ES-I3 (cell line): ENCODE results near the gene TTF1.

Source experiments
- H3K36me3 ChIP-seq: 2 replicates; pipeline ENCODE4 v1.6.1; 2013; ENCODE audit warnings: mild to moderate bottlenecking, low read length, control low read depth, moderate library complexity; ENCODE audit not compliant: insufficient read depth
- H3K4me1 ChIP-seq: 2 replicates; pipeline ENCODE4 v1.6.1; 2013; ENCODE audit warnings: mild to moderate bottlenecking, control low read depth, low read length; ENCODE audit not compliant: insufficient read depth
- H3K9ac ChIP-seq: 2 replicates; pipeline ENCODE4 v1.6.1; 2013; ENCODE audit warnings: low read depth, mild to moderate bottlenecking, low read length, moderate library complexity
- H3K9me3 ChIP-seq: 2 replicates; pipeline ENCODE4 v1.6.1; 2013; ENCODE audit warnings: mild to moderate bottlenecking, low read length, moderate library complexity; ENCODE audit not compliant: control insufficient read depth, insufficient read depth

TTF1 gene

GRCh38 chr9:132328580-132328979, 78.1 kb downstream of the TTF1 start:
- H3K9me3 ChIP-seq, result no peaks in the 10 kb centered on the region; the same call in 1 of the 2 replicates
- peaks cover 43% of the 10 kb centered on the region for H3K36me3 ChIP-seq
- H3K4me1 ChIP-seq, result no peaks in the 10 kb centered on the region
- no peak overlapping the region for H3K9ac ChIP-seq

- Histone ChIP-seq H3K9ac (no peak overlapping the region), H3K4me1 (no peaks in the 10 kb centered on the region), H3K36me3 (peaks cover 43% of the 10 kb centered on the region), H3K9me3 (no peaks in the 10 kb centered on the region; the same call in 1 of the 2 replicates)
These were observed 79.1 kb downstream of the TTF1 start for GRCh38 chr9:132327537-132327936.
